LoVo (cell line): ENCODE data around the gene ASCC1.

Source experiments
- DNase-seq: peaks from one replicate; pipeline ENCODE4 v3.0.0-alpha.2; 2016; ENCODE audit warnings: low spot score

ASCC1 gene

DNA sequence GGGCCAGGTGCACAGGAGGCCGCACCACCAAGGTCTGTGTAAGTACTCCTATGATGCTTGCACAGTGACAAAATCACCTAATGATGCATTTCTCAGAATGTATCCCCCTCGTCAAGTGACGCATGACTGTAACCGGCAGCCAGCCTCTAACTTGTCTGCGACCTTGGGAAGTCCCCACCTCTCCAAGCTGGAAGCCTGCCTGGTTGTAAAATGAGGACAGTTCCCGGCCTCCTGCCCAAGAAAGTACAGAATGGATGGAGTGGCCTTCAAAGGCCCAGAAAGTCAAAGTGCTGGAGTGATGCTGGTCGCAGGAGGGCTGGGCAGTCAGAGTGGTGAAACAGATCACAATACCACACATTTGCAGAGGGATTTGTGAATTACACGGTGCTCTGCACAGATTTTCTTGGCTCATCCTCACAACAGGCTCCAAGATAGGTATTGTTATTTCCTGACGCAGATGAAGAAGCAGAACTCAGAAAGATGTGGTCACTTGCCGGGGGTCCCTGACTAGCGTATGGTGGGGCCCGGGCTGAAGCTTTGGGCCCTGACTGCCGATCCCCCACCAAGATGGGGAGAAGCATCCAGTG is 150.5 kb downstream of the ASCC1 start:
- no peak for DNase-seq

DNA sequence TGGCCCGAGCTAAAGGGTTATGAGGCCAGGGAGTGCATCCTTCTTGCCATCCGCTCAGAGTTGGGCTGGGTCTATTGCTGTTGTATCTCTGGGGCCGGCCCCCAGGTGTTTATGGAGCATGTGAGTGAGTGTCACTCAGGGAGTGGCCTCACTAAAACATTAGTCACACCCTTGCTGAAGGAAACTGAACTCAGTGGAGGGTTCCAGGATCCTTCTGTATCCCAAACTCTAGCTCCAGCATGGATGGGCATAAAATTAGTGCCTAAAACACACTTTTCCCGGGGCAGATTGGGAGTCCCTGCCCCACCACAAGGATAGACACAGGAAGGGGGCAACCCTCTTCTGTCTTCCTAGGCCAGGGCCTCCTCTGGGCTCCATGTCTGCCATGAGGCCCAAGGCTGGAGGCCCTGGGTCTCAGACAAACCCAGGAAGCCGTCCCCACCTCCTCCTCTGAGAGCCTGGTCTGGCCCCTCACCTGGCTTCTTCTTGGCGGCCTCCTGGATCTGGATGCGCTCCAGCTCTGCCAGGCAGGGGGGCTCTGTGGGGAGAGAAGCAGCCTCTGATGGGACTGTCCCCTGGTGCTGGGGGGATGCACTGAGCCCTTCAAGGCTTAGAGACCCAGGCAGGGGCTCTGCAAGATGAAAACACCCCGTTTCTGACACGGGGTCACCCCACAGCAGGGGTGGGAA is 152.2 kb downstream of the ASCC1 start:
- peak; percentile 62 for DNase-seq

GRCh38 chr10:72062832-72063702 is 153.0 kb downstream of the ASCC1 start:
- DNase-seq, result no peak

GRCh38 chr10:72062382-72062781 is 153.7 kb downstream of the ASCC1 start:
- no peak for DNase-seq

DNA sequence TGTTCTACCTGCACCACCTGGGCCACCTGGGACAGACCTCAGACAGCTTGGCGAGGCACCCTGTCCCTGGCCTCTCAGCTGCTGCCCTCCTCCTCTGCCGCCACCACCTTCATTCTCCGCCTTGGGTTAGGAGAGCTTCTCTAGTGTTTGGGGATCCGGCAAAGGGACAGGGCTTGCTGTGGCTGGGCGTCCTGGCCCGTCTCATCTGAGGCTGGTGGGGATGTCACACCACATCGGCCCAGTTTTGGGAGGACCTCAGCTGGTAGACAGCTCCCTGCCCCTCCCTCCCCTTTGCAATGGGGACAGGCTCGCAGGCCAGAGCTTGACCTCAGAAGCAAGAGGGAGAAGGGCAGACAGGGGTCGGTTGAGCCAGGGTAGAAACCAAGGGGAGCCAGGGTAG is 154.1 kb downstream of the ASCC1 start:
- no peak for DNase-seq

- DNase-seq, result no peak
Observed at GRCh38 chr10:72061491-72061890, 154.6 kb downstream of the ASCC1 start.

DNA sequence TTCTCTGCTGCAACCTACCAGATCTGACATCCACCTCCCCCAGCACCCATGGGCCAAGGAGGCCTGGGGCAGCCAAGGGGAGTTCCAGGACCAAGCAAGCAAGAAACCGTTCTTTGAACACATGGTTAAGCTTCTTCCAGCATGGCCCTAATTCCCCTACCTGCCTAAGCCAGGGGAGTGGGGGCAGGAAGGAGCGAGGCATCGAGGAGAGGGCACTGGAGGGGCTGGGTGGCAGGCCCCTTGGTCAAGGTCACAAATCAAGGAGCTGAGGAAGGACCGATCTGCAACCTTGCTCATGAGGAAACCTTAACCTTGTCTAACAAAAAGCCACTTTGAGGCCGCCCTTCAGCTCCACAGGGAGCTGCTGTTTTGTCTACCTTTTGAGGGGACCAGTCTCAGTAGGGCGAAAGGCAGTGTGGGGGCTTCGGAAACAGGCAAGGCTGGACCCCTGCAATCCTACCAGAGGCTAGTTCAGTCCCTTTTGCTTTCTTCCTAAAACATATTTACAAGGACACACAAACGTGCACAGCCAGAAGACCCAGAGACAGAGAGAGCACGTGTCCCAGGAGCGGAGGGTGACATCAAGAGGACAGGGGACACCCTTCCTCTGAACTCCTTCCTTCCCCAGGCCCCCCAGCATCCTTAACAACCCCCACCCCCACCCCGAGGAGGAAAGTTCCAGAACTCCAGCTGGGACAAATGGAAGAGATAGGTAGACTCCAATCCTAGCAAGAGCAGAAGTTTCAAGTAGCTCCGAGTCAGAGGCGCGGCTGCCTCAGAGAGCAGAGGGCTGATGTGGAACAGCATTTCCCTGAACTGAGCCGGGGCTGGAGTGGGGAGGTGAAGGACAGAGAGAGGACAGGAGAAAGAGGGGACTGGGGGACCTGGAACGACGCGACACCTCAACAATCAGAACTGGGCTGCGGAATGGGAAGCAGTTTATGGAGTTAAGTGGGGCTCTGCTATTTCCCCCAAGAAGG is 155.9 kb downstream of the ASCC1 start:
- DNase-seq, result no peak

DNA sequence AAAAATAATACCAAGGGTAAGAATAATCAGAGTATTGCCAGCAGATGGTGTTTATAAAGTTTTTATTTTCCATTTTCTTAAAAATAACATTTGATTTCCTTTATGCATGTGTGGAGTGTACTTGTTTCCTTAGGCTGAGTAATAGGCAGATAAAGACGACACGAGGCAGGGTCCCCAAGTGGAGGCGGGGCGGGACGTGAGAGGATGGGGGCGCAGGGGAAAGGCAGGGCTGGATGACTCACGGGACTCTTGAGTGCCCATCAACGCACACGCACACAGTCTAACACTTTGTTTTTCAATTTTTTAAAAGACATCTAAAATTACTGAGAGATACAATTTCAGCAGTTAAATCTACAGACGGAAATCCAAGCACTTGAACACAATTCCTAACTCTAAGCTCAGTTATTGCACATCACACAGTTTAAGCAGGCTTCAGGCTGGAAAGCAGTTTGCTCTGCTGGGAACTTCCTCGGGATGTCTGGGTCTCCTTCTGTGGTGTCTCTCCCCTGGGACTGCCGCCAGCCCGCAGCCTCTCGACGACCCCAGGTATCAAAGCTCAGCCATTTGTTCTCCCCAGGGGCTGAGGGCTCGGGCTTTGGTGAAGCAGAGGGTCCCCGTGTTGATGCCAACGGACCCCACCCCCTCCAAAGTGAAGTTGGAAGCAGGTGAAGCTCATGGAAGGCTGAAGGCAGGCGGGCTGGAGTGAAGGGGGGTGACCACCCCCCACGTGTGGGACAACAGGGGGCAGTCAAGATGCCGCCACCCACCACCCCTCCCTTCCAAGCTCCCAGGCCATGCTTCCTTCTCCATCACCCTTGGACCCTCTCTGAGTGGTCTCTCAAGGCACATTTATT is 156.9 kb downstream of the ASCC1 start:
- no peak for DNase-seq

- no peak for DNase-seq
Observed at GRCh38 chr10:72058347-72058898, 157.7 kb downstream of the ASCC1 start.

DNA sequence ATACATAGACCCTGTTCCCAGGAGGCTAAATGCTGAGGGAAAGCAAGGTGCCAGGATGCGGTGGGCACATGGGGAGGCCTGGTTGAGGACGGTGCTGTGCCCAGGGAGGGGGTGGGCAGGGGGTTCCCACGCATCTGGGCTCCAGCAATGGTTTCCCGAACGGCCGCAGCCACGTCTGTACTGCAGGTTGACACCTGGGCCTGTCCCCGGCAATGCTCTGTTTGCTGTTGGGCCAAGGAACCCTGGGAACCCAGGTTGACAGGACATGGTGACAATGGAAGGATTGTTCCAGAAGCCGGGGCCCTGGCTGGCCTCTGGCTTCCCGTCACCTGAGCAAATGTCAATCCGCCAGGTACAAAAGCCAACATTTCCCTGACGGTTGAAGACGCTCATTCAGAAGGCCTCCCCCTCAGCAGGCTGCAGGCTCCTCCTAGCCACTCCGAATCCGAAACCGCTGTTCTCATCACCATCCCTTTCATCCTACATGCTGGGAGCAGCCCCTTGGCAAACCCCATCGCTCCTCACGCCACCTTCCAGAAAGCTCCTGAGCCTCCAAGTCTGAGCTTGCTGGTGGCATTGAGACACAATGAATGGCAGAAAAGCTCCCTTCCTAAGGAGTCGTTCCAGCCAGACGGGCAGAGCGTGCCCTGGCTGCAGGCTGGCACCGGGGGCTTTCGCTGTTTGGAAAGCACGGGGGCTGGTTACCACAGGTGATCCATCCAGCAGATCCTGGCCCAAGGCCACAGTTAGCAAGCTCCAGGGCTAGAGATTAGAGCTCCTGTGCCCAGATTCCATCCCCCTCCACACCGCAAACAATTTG is 158.9 kb downstream of the ASCC1 start:
- DNase-seq, result no peak

DNA sequence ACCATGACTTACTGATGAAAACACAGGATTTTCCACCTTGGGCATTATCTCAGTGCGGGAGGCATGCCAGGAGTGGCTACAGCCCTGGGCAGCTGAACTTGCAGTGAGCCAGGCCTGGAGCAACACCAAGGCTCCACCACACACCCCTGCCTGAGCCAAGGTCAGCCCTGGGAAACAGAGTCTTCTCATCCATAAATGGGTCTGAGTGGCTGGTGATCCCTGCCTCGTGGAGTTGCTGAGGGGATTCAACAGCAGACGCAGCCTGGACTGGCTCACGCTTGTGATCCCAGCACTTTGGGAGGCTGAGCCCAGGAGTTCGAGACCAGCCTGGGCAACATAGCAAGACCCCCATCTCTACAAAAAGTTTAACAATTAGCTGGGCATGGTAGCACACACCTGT is 160.0 kb downstream of the ASCC1 start:
- no peak for DNase-seq

GRCh38 chr10:72053690-72054089 is 162.4 kb downstream of the ASCC1 start:
- DNase-seq, result no peak

DNA sequence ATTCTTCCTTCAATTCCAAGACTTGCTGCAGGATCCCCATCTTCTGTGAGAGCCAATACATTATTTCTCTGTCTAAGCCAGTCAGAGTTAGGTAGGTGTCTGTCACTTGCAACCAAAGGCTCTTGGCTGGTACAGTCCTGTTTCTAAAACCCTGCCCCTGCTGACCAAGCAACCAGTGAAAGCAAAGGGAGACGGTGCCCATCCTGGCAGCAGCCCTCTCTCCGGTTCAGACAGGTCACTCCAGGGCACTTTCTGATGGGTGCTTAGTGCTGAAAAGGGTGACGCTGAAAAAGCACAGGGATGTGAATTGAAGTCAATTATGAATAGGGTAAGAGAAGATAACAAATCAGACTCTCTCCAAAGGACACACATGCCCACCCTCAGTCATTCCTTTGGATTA is 165.2 kb downstream of the ASCC1 start:
- no peak for DNase-seq

DNA sequence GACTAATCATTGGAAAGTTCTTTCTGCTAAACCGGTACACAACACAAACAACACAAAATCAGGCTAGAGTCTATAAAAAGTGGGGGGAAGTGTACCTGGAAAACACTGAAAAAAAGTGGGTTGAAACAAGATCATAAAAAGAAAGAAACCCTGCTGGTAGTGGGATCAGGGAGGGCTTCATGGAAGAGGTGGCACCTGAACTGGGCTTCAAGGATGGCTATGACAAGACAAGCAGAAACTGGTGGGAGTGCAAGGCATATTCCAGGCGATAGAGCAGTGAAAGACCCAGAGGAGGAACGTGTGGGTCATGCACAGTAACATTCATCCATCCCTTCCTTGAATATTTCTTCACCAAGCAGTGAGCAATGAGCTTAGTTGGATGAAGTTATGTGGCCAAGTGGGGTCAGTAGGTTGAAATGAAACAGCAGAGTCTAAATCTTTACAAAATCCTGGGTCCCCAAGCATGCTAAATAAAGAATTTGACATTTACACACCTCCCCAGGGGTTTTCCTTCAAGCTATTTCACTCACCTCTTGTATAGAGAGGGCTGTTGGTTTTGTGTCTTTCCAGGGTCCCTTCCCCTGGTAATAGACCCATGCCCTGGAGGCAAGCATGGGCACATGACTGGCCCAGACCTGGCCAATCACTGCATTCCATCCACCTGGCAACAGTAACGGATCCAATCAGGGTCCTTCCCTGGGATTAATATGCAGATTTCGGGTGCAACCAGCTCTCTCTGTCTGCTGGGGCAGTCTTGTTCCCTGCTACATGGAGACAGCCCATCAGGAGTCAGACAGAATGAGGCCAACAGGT is 165.9 kb downstream of the ASCC1 start:
- DNase-seq, result no peak

GRCh38 chr10:72049472-72049871 is 166.6 kb downstream of the ASCC1 start:
- DNase-seq, result no peak

GRCh38 chr10:72048450-72049124 is 167.5 kb downstream of the ASCC1 start:
- DNase-seq, result peak; percentile 94
